Progenitor cell of endocrine pancreas (in vitro differentiated cells): ENCODE measurements around the gene NUMA1. TPM values are rescaled to one million over a fixed set of nuclear protein-coding genes. Genes with fewer than 3 reads are reported as not detected.

Experiments
- DNase-seq: peaks from one replicate; pipeline ENCODE4 v3.0.0; 2021; ENCODE audit warnings: low spot score; ENCODE audit not compliant: unreplicated experiment
- H3K27ac Mint-ChIP-seq: 2 replicates; pipeline ENCODE4 v1.8.0; 2021; ENCODE audit warnings: mild to moderate bottlenecking, moderate library complexity, mixed read lengths
- H3K27me3 Mint-ChIP-seq: 2 replicates; pipeline ENCODE4 v1.8.0; 2021; ENCODE audit warnings: mixed read lengths
- H3K36me3 Mint-ChIP-seq: 2 replicates; pipeline ENCODE4 v1.8.0; 2022; ENCODE audit warnings: mixed read lengths; ENCODE audit not compliant: insufficient read depth
- H3K4me1 Mint-ChIP-seq: 2 replicates; pipeline ENCODE4 v1.8.0; 2021; ENCODE audit warnings: low read depth, mixed read lengths
- H3K4me3 Mint-ChIP-seq: 2 replicates; pipeline ENCODE4 v1.8.0; 2021; ENCODE audit warnings: low read depth, mild to moderate bottlenecking, moderate library complexity, mixed read lengths
- H3K9me3 Mint-ChIP-seq: 2 replicates; pipeline ENCODE4 v1.8.0; 2021; ENCODE audit warnings: low read depth, mixed read lengths
- CTCF ChIP-seq: fragments of 200-600 bp; sonication (generic); IDR thresholded peaks from one replicate; pipeline ENCODE4 v1.5.0; 2021; ENCODE audit warnings: antibody characterized with exemption, mild to moderate bottlenecking; ENCODE audit not compliant: unreplicated experiment
- total RNA-seq: library from RNA; stranded (reverse); gene quantifications from 2 replicates; pipeline ENCODE4 v1.2.1, GENCODE V29; 2021

NUMA1 gene
- total RNA-seq, 1 donor from 2014 or later, result 255 TPM

- H3K36me3 Mint-ChIP-seq, result peaks cover 15% of the 10 kb centered on the region
- no peak for DNase-seq
These were observed 76.6 kb downstream of the NUMA1 start for GRCh38 chr11:72003776-72004171.

GRCh38 chr11:72002841-72003775 is 77.2 kb downstream of the NUMA1 start:
- H3K27me3 Mint-ChIP-seq, result no peaks in the 10 kb centered on the region
- DNase-seq, result no peak
- H3K4me1 Mint-ChIP-seq, result no peaks in the 10 kb centered on the region
- no peak overlapping the region for H3K4me3 Mint-ChIP-seq
- no peaks in the 10 kb centered on the region for H3K9me3 Mint-ChIP-seq
- no peak for TF ChIP-seq CTCF
- no peak overlapping the region for H3K27ac Mint-ChIP-seq
- peaks cover 11% of the 10 kb centered on the region for H3K36me3 Mint-ChIP-seq

More at GRCh38 chr11:72003776-72004171, 76.6 kb downstream of the NUMA1 start:
- no peak for TF ChIP-seq CTCF
- no peaks in the 10 kb centered on the region for H3K4me1 Mint-ChIP-seq
- no peaks in the 10 kb centered on the region for H3K9me3 Mint-ChIP-seq
- H3K4me3 Mint-ChIP-seq, result no peak overlapping the region
- no peaks in the 10 kb centered on the region for H3K27me3 Mint-ChIP-seq
- H3K27ac Mint-ChIP-seq, result peak overlapping the region; percentile 22

- Mint-ChIP-seq H3K4me1 (no peaks in the 10 kb centered on the region), H3K27ac (peak overlapping the region; percentile 25), H3K4me3 (no peak overlapping the region), H3K36me3 (peaks cover 5% of the 10 kb centered on the region), H3K27me3 (no peaks in the 10 kb centered on the region), H3K9me3 (no peaks in the 10 kb centered on the region)
- no peak for TF ChIP-seq CTCF
- no peak for DNase-seq
These were observed 78.3 kb downstream of the NUMA1 start for GRCh38 chr11:72001834-72002591.

- Mint-ChIP-seq H3K27ac (peak overlapping the region; percentile 25), H3K4me3 (no peak overlapping the region), H3K27me3 (no peaks in the 10 kb centered on the region), H3K4me1 (no peaks in the 10 kb centered on the region), H3K36me3 (peaks cover 3% of the 10 kb centered on the region), H3K9me3 (no peaks in the 10 kb centered on the region)
- no peak for TF ChIP-seq CTCF
- DNase-seq, result no peak
These were observed 79.1 kb downstream of the NUMA1 start for GRCh38 chr11:72001285-72001684.

- no peaks in the 10 kb centered on the region for H3K4me1 Mint-ChIP-seq
- no peak for DNase-seq
- H3K4me3 Mint-ChIP-seq, result no peak overlapping the region
- H3K36me3 Mint-ChIP-seq, result peaks cover 3% of the 10 kb centered on the region
- peak overlapping the region; percentile 84 for H3K27ac Mint-ChIP-seq
- no peak for TF ChIP-seq CTCF
- H3K9me3 Mint-ChIP-seq, result no peaks in the 10 kb centered on the region
- H3K27me3 Mint-ChIP-seq, result no peaks in the 10 kb centered on the region
These were observed 80.0 kb downstream of the NUMA1 start for GRCh38 chr11:72000202-72000867.
